GM18861 (cell line): ENCODE data around the gene CACNG7.
"Not testable (repeated sequence)": the region's sequence is repeated elsewhere in the genome, so short reads cannot be mapped to it uniquely, and the experiment has no call there.

Source experiments
- ATAC-seq: cut with Tn5 transposase; IDR thresholded peaks from one replicate; pipeline ENCODE4 v1.9.1; 2021; ENCODE audit not compliant: unreplicated experiment

CACNG7 gene

GRCh38 chr19:53905787-53906186 lies 3.3 kb upstream of the CACNG7 start:
- no peak for ATAC-seq

GRCh38 chr19:53906211-53907192 lies 2.6 kb upstream of the CACNG7 start:
- ATAC-seq, result no peak

- no peak for ATAC-seq
Observed at GRCh38 chr19:53907193-53907581, 1.9 kb upstream of the CACNG7 start.

- no peak for ATAC-seq
Observed at GRCh38 chr19:53907690-53908089, 1.4 kb upstream of the CACNG7 start.

GRCh38 chr19:53908106-53908934 lies 758 bp upstream of the CACNG7 start:
- ATAC-seq, result no peak

- no peak for ATAC-seq
Observed at GRCh38 chr19:53909471-53910169, 542 bp downstream of the CACNG7 start.

- ATAC-seq, result no peak
Observed at GRCh38 chr19:53910170-53910518, 1.1 kb downstream of the CACNG7 start.

GRCh38 chr19:53912653-53913052 lies 3.6 kb downstream of the CACNG7 start:
- ATAC-seq, result no peak

- ATAC-seq, result no peak
Observed at GRCh38 chr19:53915000-53915399, 5.9 kb downstream of the CACNG7 start.

GRCh38 chr19:53916004-53916403 lies 6.9 kb downstream of the CACNG7 start:
- no peak for ATAC-seq

GRCh38 chr19:53917356-53917755 lies 8.3 kb downstream of the CACNG7 start:
- no peak for ATAC-seq

GRCh38 chr19:53927739-53928138 lies 18.7 kb downstream of the CACNG7 start:
- ATAC-seq, result no peak

- no peak for ATAC-seq
Observed at GRCh38 chr19:53936029-53936428, 27.0 kb downstream of the CACNG7 start.

- ATAC-seq, result no peak
Observed at GRCh38 chr19:53942001-53942786, 33.1 kb downstream of the CACNG7 start.

GRCh38 chr19:53944416-53944815 lies 35.3 kb downstream of the CACNG7 start:
- ATAC-seq, result no peak

- no peak for ATAC-seq
Observed at GRCh38 chr19:53944933-53945332, 35.9 kb downstream of the CACNG7 start.

- no peak for ATAC-seq
Observed at GRCh38 chr19:53945441-53945840, 36.4 kb downstream of the CACNG7 start.

- ATAC-seq, result no peak
Observed at GRCh38 chr19:53945998-53946397, 36.9 kb downstream of the CACNG7 start.

- ATAC-seq, result no peak
Observed at GRCh38 chr19:53947624-53948023, 38.5 kb downstream of the CACNG7 start.

- ATAC-seq, result not testable (repeated sequence)
Observed at GRCh38 chr19:53948611-53949010, 39.5 kb downstream of the CACNG7 start.

- no peak for ATAC-seq
Observed at GRCh38 chr19:53951436-53951835, 42.4 kb downstream of the CACNG7 start.
